SU-DHL-6 (cell line): ENCODE measurements around the gene TNFSF18.

ENCODE experiments used
- CTCF ChIP-seq: fragments of 200-600 bp; sonication (generic); IDR thresholded peaks from one replicate; pipeline ENCODE4 v1.5.1; 2017; ENCODE audit warnings: antibody characterized with exemption, mild to moderate bottlenecking, low read length, moderate library complexity; ENCODE audit not compliant: insufficient read depth, poor library complexity, severe bottlenecking
- EZH2phosphoT487 ChIP-seq: fragments of 200-600 bp; sonication (generic), shearing (Covaris generic); conservative IDR thresholded peaks from 2 replicates; pipeline ENCODE4 v1.6.1; 2018; ENCODE audit warnings: mild to moderate bottlenecking, antibody characterized with exemption, low read length, moderate library complexity, mixed read lengths

- TF ChIP-seq CTCF (no peak), EZH2phosphoT487 (no peak)
Observed at GRCh38 chr1:173098117-173098516, 47.4 kb upstream of the TNFSF18 start.
